Measurements from ENCODE around the gene KRTAP9-1.
"Not testable (repeated sequence)": the region's sequence is repeated elsewhere in the genome, so short reads cannot be mapped to it uniquely, and the experiment has no call there.

Gene KRTAP9-1

GRCh38 chr17:41189837-41190318 is at the start of gene KRTAP9-1:
Gene KRTAP9-1 (plus strand): TSS chr17:41189887. CDS start chr17:41189887, 0 bp downstream.
- not testable (repeated sequence) for DNase-seq

GRCh38 chr17:41140360-41141131 is 49.1 kb upstream of the KRTAP9-1 start, which contains the start of gene KRTAP4-6:
Gene KRTAP4-6 (minus strand): TSS chr17:41140544. CDS start chr17:41140487, 57 bp downstream.
- DNase-seq = no peak

GRCh38 chr17:41141361-41141760 is 48.3 kb upstream of the KRTAP9-1 start:
- no peak for DNase-seq

GRCh38 chr17:41144846-41145245 is 44.8 kb upstream of the KRTAP9-1 start:
- no peak for DNase-seq

- DNase-seq = no peak
Measured at GRCh38 chr17:41145261-41145660, 44.4 kb upstream of the KRTAP9-1 start.

- no peak for DNase-seq
Measured at GRCh38 chr17:41147531-41148204, 42.0 kb upstream of the KRTAP9-1 start.

- DNase-seq = not testable (repeated sequence)
Measured at GRCh38 chr17:41148971-41149651, 40.6 kb upstream of the KRTAP9-1 start.

GRCh38 chr17:41149652-41149985 is 40.1 kb upstream of the KRTAP9-1 start, which contains the start of gene KRTAP4-5:
Gene KRTAP4-5 (minus strand): TSS chr17:41149825. CDS start chr17:41149767, 58 bp downstream.
- no peak for DNase-seq

- DNase-seq = no peak
Measured at GRCh38 chr17:41150026-41150425, 39.7 kb upstream of the KRTAP9-1 start.

GRCh38 chr17:41151525-41151924 is 38.2 kb upstream of the KRTAP9-1 start:
- no peak for DNase-seq

- no peak for DNase-seq
Measured at GRCh38 chr17:41153856-41154255, 35.8 kb upstream of the KRTAP9-1 start.

GRCh38 chr17:41160190-41160589 is 29.5 kb upstream of the KRTAP9-1 start:
- not testable (repeated sequence) for DNase-seq

- no peak for DNase-seq
Measured at GRCh38 chr17:41160648-41161047, 29.0 kb upstream of the KRTAP9-1 start, which contains the start of gene KRTAP4-4. Gene KRTAP4-4 (minus strand): TSS chr17:41160748. CDS start chr17:41160691, 57 bp downstream.

GRCh38 chr17:41163828-41164227 is 25.9 kb upstream of the KRTAP9-1 start:
- no peak for DNase-seq

- DNase-seq = no peak
Measured at GRCh38 chr17:41167561-41167960, 22.1 kb upstream of the KRTAP9-1 start.

- DNase-seq = no peak
Measured at GRCh38 chr17:41168121-41168520, 21.6 kb upstream of the KRTAP9-1 start, which contains the start of gene KRTAP4-3. Gene KRTAP4-3 (minus strand): TSS chr17:41168221. CDS start chr17:41168172, 49 bp downstream.

- no peak for DNase-seq
Measured at GRCh38 chr17:41171886-41172285, 17.8 kb upstream of the KRTAP9-1 start.

- DNase-seq = no peak
Measured at GRCh38 chr17:41176744-41177387, 12.8 kb upstream of the KRTAP9-1 start.

- no peak for DNase-seq
Measured at GRCh38 chr17:41177727-41178271, 11.9 kb upstream of the KRTAP9-1 start, which contains the start of gene KRTAP4-2. Gene KRTAP4-2 (minus strand): TSS chr17:41178221. CDS start chr17:41178164, 57 bp downstream.

GRCh38 chr17:41178341-41178740 is 11.3 kb upstream of the KRTAP9-1 start:
- DNase-seq = no peak

GRCh38 chr17:41178843-41179616 is 10.7 kb upstream of the KRTAP9-1 start:
- no peak for DNase-seq

Data from CD4-positive, alpha-beta T cell treated with Interleukin-1 beta for 1 hour (primary cell).